Glutamatergic neuron (in vitro differentiated cells): ENCODE results near the gene ACE. TPM values are rescaled to one million over a fixed set of nuclear protein-coding genes. Genes with fewer than 3 reads are reported as not detected.
A peak's percentile ranks its signal among the peaks of the same experiment; 100 is the strongest.

ENCODE experiments used
- DNase-seq: peaks from one replicate; pipeline ENCODE4 v3.0.0; 2022
- H3K27ac Mint-ChIP-seq: one replicate; pipeline ENCODE4 v1.8.0; 2020; ENCODE audit warnings: mild to moderate bottlenecking, mixed read lengths, inconsistent platforms; ENCODE audit not compliant: unreplicated experiment
- H3K27me3 Mint-ChIP-seq: one replicate; pipeline ENCODE4 v1.8.0; 2020; ENCODE audit warnings: mild to moderate bottlenecking, moderate library complexity, mixed read lengths, inconsistent platforms; ENCODE audit not compliant: unreplicated experiment
- H3K36me3 Mint-ChIP-seq: one replicate; pipeline ENCODE4 v1.8.0; 2020; ENCODE audit warnings: mild to moderate bottlenecking, mixed read lengths, inconsistent platforms; ENCODE audit not compliant: unreplicated experiment
- H3K4me1 Mint-ChIP-seq: one replicate; pipeline ENCODE4 v1.8.0; 2020; ENCODE audit warnings: mild to moderate bottlenecking, low read depth, mixed read lengths, inconsistent platforms; ENCODE audit not compliant: unreplicated experiment
- H3K4me3 Mint-ChIP-seq: one replicate; pipeline ENCODE4 v1.8.0; 2020; ENCODE audit warnings: mild to moderate bottlenecking, mixed read lengths, inconsistent platforms; ENCODE audit not compliant: unreplicated experiment
- H3K9me3 Mint-ChIP-seq: one replicate; pipeline ENCODE4 v1.8.0; 2020; ENCODE audit warnings: mild to moderate bottlenecking, moderate library complexity, mixed read lengths, inconsistent platforms; ENCODE audit not compliant: unreplicated experiment
- total RNA-seq: library from RNA; stranded (reverse); fragmentation: NEBNext Ultra II Directional; extraction: Animal tissue kit (Norgen Biotek cat#: 25700); gene quantifications from one replicate; pipeline ENCODE4 v1.2.1, GENCODE V29; 2021; ENCODE audit not compliant: unreplicated experiment
- TF ChIP-seq, protein P1 (sequence below): fragments of 200-600 bp; sonication (generic); IDR thresholded peaks from one replicate; pipeline ENCODE4 v1.5.0; 2021; ENCODE audit not compliant: partially characterized antibody, unreplicated experiment

ACE gene
- total RNA-seq, 1 donor from 2014 or later: 3.7 TPM

DNA sequence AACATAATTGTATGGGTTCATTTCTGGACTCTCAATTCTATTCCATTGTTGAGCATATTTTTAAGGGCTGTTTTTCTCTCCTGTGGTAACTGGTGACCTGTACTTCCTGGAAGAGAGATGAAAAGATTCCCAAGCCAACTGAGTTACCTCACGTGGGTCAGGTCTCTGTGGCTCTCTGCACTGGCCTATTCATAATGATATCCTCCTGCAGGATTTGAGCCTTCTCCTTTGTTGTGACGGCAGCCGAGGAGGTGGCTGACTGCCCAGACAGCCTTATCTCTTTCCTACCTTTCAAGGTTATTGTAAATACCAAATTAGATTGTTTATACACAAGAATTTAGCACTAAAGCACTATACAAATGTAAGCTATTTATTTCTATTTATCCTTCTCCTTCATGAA, 2.7 kb upstream of the ACE start:
- peaks cover 3% of the 10 kb centered on the region for H3K9me3 Mint-ChIP-seq
- H3K27ac Mint-ChIP-seq: no peak overlapping the region
- TF ChIP-seq, protein P1, sequence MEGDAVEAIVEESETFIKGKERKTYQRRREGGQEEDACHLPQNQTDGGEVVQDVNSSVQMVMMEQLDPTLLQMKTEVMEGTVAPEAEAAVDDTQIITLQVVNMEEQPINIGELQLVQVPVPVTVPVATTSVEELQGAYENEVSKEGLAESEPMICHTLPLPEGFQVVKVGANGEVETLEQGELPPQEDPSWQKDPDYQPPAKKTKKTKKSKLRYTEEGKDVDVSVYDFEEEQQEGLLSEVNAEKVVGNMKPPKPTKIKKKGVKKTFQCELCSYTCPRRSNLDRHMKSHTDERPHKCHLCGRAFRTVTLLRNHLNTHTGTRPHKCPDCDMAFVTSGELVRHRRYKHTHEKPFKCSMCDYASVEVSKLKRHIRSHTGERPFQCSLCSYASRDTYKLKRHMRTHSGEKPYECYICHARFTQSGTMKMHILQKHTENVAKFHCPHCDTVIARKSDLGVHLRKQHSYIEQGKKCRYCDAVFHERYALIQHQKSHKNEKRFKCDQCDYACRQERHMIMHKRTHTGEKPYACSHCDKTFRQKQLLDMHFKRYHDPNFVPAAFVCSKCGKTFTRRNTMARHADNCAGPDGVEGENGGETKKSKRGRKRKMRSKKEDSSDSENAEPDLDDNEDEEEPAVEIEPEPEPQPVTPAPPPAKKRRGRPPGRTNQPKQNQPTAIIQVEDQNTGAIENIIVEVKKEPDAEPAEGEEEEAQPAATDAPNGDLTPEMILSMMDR: no peak
- no peak overlapping the region for H3K4me3 Mint-ChIP-seq
- H3K4me1 Mint-ChIP-seq: peaks cover 9% of the 10 kb centered on the region
- no peak for DNase-seq
- H3K27me3 Mint-ChIP-seq: peaks cover 4% of the 10 kb centered on the region
- H3K36me3 Mint-ChIP-seq: no peaks in the 10 kb centered on the region

DNA sequence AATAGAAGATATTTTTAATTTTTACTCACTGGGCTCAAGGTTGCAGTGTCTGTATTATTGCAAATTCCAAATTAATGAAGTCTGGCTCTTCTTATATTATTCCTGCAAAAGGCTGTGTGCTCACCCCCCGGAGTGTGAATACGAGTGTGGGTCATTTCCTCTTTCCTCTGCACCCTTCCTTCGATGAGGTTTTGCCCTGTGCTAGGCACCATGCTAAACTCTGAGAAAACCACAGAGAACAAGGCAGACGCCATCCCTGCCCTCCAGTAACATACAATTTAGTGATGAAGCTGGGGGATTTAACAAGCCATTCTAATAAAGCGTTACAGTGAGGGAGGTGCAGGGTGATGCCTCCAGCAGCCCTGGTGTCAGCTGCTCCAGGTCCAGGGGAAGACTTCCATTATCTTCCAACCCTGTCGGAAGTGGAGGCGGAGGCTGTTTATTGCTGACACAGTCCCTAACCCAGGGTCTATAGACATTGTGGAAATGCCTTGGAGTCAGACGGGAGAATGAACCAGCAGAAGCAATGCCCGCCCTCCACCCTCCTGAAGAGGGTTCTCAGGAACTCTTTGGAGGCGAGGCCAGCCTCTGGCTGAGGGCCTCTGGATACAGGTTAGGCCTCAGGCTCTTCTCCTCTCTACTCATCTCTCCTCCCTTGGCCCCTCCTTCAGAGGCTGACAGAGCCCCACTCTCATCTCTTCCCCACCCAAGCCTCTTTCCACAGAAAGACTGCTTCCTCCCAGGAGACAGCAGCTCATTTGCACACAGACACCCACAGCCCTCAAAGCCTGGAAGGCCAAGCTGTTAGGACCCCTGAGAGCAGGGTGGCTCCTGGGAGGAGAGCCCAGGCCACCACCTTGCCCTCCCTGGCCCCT, 2.0 kb upstream of the ACE start:
- H3K27ac Mint-ChIP-seq: no peak overlapping the region
- H3K27me3 Mint-ChIP-seq: peaks cover 4% of the 10 kb centered on the region
- TF ChIP-seq, protein P1: no peak
- no peak for DNase-seq
- H3K9me3 Mint-ChIP-seq: peaks cover 3% of the 10 kb centered on the region
- H3K36me3 Mint-ChIP-seq: no peaks in the 10 kb centered on the region
- H3K4me1 Mint-ChIP-seq: peaks cover 12% of the 10 kb centered on the region
- H3K4me3 Mint-ChIP-seq: no peak overlapping the region

DNA sequence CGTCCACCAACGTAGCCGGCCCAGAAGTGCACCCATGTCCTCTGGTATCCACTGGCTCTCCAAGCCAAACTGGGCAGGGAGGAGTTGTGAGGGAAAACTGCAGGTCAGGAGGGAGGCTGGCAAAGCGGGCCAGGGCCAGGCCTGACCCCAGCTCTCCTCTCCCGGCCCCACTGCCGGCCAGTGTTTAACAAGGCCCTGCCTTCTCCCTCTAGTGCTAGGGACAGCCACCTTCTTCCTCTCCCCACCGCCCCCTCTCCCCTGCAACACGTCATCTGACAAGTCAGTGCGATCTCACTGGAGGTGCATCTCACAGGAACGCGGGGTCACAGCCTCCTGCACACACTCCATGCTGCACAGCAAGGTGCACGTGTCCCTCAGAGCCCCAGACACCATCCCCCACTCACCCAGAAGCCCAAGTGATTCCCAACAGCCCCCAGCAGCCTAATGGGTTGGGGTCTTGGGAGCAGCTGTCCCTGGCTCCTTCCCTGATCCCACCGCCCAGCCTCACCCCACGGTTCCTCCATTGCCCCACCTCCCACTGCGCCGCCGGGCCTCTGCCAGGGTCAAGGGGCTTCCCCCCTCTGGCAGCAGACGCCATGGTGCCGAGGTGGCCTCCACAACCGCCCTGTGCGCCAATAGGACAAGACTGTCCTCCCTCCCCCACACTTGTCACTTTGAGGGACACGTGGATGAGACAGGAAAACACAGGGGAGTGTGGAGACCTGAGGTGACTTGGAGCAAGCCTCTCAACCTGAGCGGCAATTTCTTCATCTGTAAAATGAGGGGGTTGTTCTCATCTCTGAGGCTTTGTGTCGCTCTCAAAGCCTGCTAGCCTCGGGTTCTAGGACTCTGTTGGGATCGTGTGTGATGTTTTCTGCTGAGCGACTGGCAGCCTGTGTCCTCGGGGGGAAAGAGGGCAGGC, 1.1 kb upstream of the ACE start:
- DNase-seq: peak; percentile 17
- H3K36me3 Mint-ChIP-seq: no peaks in the 10 kb centered on the region
- peaks cover 16% of the 10 kb centered on the region for H3K4me1 Mint-ChIP-seq
- peak overlapping the region; percentile 39 for H3K27ac Mint-ChIP-seq
- H3K27me3 Mint-ChIP-seq: peaks cover 4% of the 10 kb centered on the region
- H3K9me3 Mint-ChIP-seq: peaks cover 3% of the 10 kb centered on the region
- TF ChIP-seq, protein P1: no peak
- peak overlapping the region; percentile 75 for H3K4me3 Mint-ChIP-seq

DNA sequence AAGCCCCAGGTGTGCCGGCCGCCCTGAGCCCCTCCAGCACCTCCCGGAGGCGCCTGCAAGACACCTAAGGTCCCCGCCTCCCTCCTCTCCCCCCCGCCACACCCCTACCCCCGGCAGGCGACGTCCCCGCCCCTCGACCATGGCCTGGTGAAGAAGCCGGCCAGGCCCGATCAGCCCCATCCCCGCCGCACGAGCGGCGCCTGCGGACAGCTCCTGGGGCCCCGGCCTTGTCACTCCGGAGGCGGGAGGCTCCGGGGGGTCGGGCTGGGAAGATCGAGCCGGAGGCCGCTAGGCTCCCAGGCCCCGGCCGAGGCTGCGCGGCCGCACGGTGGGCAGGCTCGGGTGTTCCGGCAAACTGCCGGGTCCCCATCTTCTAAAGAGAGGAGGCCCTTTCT, 405 bp upstream of the ACE start:
- H3K9me3 Mint-ChIP-seq: peaks cover 3% of the 10 kb centered on the region
- H3K27ac Mint-ChIP-seq: no peak overlapping the region
- TF ChIP-seq, protein P1: no peak
- no peaks in the 10 kb centered on the region for H3K36me3 Mint-ChIP-seq
- H3K4me1 Mint-ChIP-seq: peaks cover 16% of the 10 kb centered on the region
- no peak overlapping the region for H3K4me3 Mint-ChIP-seq
- DNase-seq: peak; percentile 64
- H3K27me3 Mint-ChIP-seq: peaks cover 4% of the 10 kb centered on the region
